NCI-H1048 (cell line): ENCODE results near the gene SBNO2.

ENCODE experiments used
- DNase-seq: peaks from one replicate; lab custom pipeline; 2025; lab: John Stamatoyannopoulos, UW

Gene SBNO2

GRCh38 chr19:1153891-1154730 lies 20.0 kb downstream of the SBNO2 start:
- DNase-seq = no peak

- DNase-seq = no peak
Observed at GRCh38 chr19:1151917-1152587, 22.0 kb downstream of the SBNO2 start.

- DNase-seq = no peak
Observed at GRCh38 chr19:1151037-1151724, 22.9 kb downstream of the SBNO2 start.

GRCh38 chr19:1150333-1151036 lies 23.6 kb downstream of the SBNO2 start:
- DNase-seq = no peak

GRCh38 chr19:1149259-1150045 lies 24.6 kb downstream of the SBNO2 start:
- no peak for DNase-seq

- DNase-seq = no peak
Observed at GRCh38 chr19:1147934-1148549, 26.0 kb downstream of the SBNO2 start.

GRCh38 chr19:1146858-1147780 lies 26.9 kb downstream of the SBNO2 start:
- DNase-seq = no peak

GRCh38 chr19:1146412-1146699 lies 27.7 kb downstream of the SBNO2 start:
- no peak for DNase-seq

- DNase-seq = no peak
Observed at GRCh38 chr19:1145635-1146411, 28.2 kb downstream of the SBNO2 start.

- DNase-seq = no peak
Observed at GRCh38 chr19:1144741-1145140, 29.3 kb downstream of the SBNO2 start.

GRCh38 chr19:1143828-1144399 lies 30.2 kb downstream of the SBNO2 start:
- DNase-seq = no peak

- no peak for DNase-seq
Observed at GRCh38 chr19:1141944-1142343, 32.1 kb downstream of the SBNO2 start.

- no peak for DNase-seq
Observed at GRCh38 chr19:1140272-1141027, 33.6 kb downstream of the SBNO2 start.

GRCh38 chr19:1139126-1139525 lies 34.9 kb downstream of the SBNO2 start:
- no peak for DNase-seq

GRCh38 chr19:1138121-1138520 lies 35.9 kb downstream of the SBNO2 start:
- DNase-seq = no peak

- no peak for DNase-seq
Observed at GRCh38 chr19:1136621-1137317, 37.3 kb downstream of the SBNO2 start.

- no peak for DNase-seq
Observed at GRCh38 chr19:1136201-1136600, 37.9 kb downstream of the SBNO2 start.

GRCh38 chr19:1135454-1135853 lies 38.6 kb downstream of the SBNO2 start:
- DNase-seq = no peak
